Mesothelial cell of epicardium (in vitro differentiated cells): ENCODE measurements around the gene SLC9C1. TPM values are rescaled to one million over a fixed set of nuclear protein-coding genes. Genes with fewer than 3 reads are reported as not detected.
"Not testable (repeated sequence)": the region's sequence is repeated elsewhere in the genome, so short reads cannot be mapped to it uniquely, and the experiment has no call there.

Experiments
- DNase-seq, 2 experiments: peaks; one replicate each; pipeline ENCODE4 v3.0.0; 2021; ENCODE audit warnings: low spot score in 2 of 2; ENCODE audit not compliant: unreplicated experiment in 2 of 2
- H3K27ac Mint-ChIP-seq: 2 replicates; pipeline ENCODE4 v1.8.0; 2021; ENCODE audit warnings: mixed read lengths
- H3K27me3 Mint-ChIP-seq: 2 replicates; pipeline ENCODE4 v1.8.0; 2021; ENCODE audit warnings: low read depth, mixed read lengths
- H3K36me3 Mint-ChIP-seq: 2 replicates; pipeline ENCODE4 v1.8.0; 2021; ENCODE audit warnings: mixed read lengths
- H3K4me1 Mint-ChIP-seq: 2 replicates; pipeline ENCODE4 v1.8.0; 2021; ENCODE audit warnings: mixed read lengths
- H3K4me3 Mint-ChIP-seq: 2 replicates; pipeline ENCODE4 v1.8.0; 2021; ENCODE audit warnings: mild to moderate bottlenecking, moderate library complexity, mixed read lengths
- H3K9me3 Mint-ChIP-seq: 2 replicates; pipeline ENCODE4 v1.8.0; 2021; ENCODE audit warnings: mixed read lengths
- CTCF ChIP-seq: fragments of 200-600 bp; sonication (generic); IDR thresholded peaks from one replicate; pipeline ENCODE4 v1.5.0; 2021; ENCODE audit warnings: antibody characterized with exemption; ENCODE audit not compliant: unreplicated experiment
- total RNA-seq: library from RNA; stranded (reverse); gene quantifications from 3 replicates; pipeline ENCODE4 v1.2.1, GENCODE V29; 2021

Gene SLC9C1
- total RNA-seq, 1 donor from 2014 or later, result 0.69 TPM

- DNase-seq, result no peak
- H3K36me3 Mint-ChIP-seq, result no peaks in the 10 kb centered on the region
- H3K4me3 Mint-ChIP-seq, result no peak overlapping the region
- TF ChIP-seq CTCF, result no peak
- no peaks in the 10 kb centered on the region for H3K4me1 Mint-ChIP-seq
- peaks cover 1% of the 10 kb centered on the region for H3K27me3 Mint-ChIP-seq
- peaks cover 14% of the 10 kb centered on the region for H3K9me3 Mint-ChIP-seq
- no peak overlapping the region for H3K27ac Mint-ChIP-seq
Observed at GRCh38 chr3:112200317-112200666, 93.7 kb downstream of the SLC9C1 start.

- no peaks in the 10 kb centered on the region for H3K36me3 Mint-ChIP-seq
- H3K27me3 Mint-ChIP-seq, result peaks cover 1% of the 10 kb centered on the region
- no peak overlapping the region for H3K27ac Mint-ChIP-seq
- no peaks in the 10 kb centered on the region for H3K4me1 Mint-ChIP-seq
- H3K9me3 Mint-ChIP-seq, result peaks cover 19% of the 10 kb centered on the region
- no peak for TF ChIP-seq CTCF
- DNase-seq, result no peak
- no peak overlapping the region for H3K4me3 Mint-ChIP-seq
Observed at GRCh38 chr3:112199622-112200316, 94.2 kb downstream of the SLC9C1 start.

GRCh38 chr3:112197131-112197530 lies 96.9 kb downstream of the SLC9C1 start:
- no peak for TF ChIP-seq CTCF
- Mint-ChIP-seq H3K4me1 (no peaks in the 10 kb centered on the region), H3K36me3 (peaks cover under 1% of the 10 kb centered on the region), H3K9me3 (peaks cover 35% of the 10 kb centered on the region), H3K27me3 (no peaks in the 10 kb centered on the region), H3K4me3 (no peak overlapping the region), H3K27ac (no peak overlapping the region)
- DNase-seq, result no peak

GRCh38 chr3:112187300-112187699 lies 106.7 kb downstream of the SLC9C1 start:
- Mint-ChIP-seq H3K27ac (no peak overlapping the region), H3K36me3 (peaks cover 5% of the 10 kb centered on the region), H3K4me1 (no peaks in the 10 kb centered on the region), H3K27me3 (peaks cover 2% of the 10 kb centered on the region), H3K9me3 (peaks cover 17% of the 10 kb centered on the region), H3K4me3 (no peak overlapping the region)
- no peak for TF ChIP-seq CTCF
- DNase-seq, result no peak

- H3K36me3 Mint-ChIP-seq, H3K9me3 Mint-ChIP-seq, DNase-seq, H3K27ac Mint-ChIP-seq, H3K27me3 Mint-ChIP-seq, H3K4me1 Mint-ChIP-seq: not testable (repeated sequence)
- peak overlapping the region; percentile 44 for H3K4me3 Mint-ChIP-seq
Observed at GRCh38 chr3:112185423-112186035, 108.5 kb downstream of the SLC9C1 start.

- TF ChIP-seq CTCF, result no peak
- no peak overlapping the region for H3K27ac Mint-ChIP-seq
- no peaks in the 10 kb centered on the region for H3K36me3 Mint-ChIP-seq
Observed at GRCh38 chr3:112175646-112176045, 118.4 kb downstream of the SLC9C1 start.

More at GRCh38 chr3:112175646-112176045, 118.4 kb downstream of the SLC9C1 start:
- Mint-ChIP-seq H3K9me3 (peaks cover 5% of the 10 kb centered on the region), H3K4me1 (no peaks in the 10 kb centered on the region), H3K27me3 (no peaks in the 10 kb centered on the region), H3K4me3 (no peak overlapping the region)
- no peak for DNase-seq
